ENCODE results near the gene NUP153.

Gene NUP153

DNA sequence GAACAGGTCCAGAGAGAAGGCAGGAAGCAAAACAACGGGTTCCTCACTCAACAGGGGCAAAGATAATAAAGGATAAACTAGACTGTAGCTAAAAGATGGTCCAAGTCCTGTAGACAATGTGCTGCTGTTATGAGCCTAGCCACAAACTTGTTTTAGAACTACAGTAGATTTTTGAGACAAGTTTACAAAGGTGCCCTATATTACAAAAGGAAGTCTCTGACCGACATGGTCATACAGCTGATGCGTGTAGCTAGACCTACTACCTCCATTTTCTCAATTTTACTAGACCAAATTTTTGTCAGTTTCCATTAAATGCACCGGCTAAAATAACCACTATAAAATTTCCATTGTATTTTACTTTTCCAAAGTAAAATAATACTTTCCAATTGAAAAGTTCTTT is 94.7 kb downstream of the NUP153 start:
- H3K27me3 ChIP-seq (replicated peaks; ENCODE audit: control insufficient read depth, insufficient read depth, low read length, poor library complexity, severe bottlenecking), result no peaks in the 10 kb centered on the region
- H3K4me1 ChIP-seq (ENCODE audit: control insufficient read depth, insufficient read depth, low read length, poor library complexity, severe bottlenecking), result no peaks in the 10 kb centered on the region
- H3K36me3 ChIP-seq (ENCODE audit: control insufficient read depth, insufficient read depth, low read length), result peaks cover 25% of the 10 kb centered on the region
- H3K4me3 ChIP-seq (ENCODE audit: insufficient read depth, low read depth, low read length, poor library complexity, severe bottlenecking), result no peak overlapping the region
- no peaks in the 10 kb centered on the region for H3K9me3 ChIP-seq (ENCODE audit: control insufficient read depth, low read length)
- no peak for DNase-seq
- no peak overlapping the region for H3K27ac ChIP-seq (ENCODE audit: insufficient read depth, low read length, poor library complexity, severe bottlenecking)

DNA sequence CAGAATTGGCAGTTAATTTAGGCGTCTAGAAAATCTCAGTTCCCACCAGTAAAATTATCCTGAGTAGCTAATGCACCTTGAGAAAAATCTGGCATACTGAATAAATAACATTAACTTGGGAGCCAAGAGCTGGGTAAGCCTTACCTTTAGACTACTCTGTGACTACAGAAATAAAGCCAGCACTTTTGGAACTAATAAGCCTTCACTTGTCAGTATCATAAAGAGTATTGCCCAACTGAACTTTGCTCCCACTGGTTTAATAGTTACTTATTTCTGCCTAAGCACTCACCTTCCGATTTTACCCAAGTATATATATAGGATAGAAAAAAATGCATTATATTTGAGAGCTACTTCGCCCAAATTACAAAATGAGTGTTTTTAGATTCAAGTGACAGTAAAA is 95.9 kb downstream of the NUP153 start:
- no peaks in the 10 kb centered on the region for H3K27me3 ChIP-seq (replicated peaks; ENCODE audit: control insufficient read depth, insufficient read depth, low read length, poor library complexity, severe bottlenecking)
- no peak overlapping the region for H3K4me3 ChIP-seq (ENCODE audit: insufficient read depth, low read depth, low read length, poor library complexity, severe bottlenecking)
- H3K9me3 ChIP-seq (ENCODE audit: control insufficient read depth, low read length), result no peaks in the 10 kb centered on the region
- no peak for DNase-seq
- H3K36me3 ChIP-seq (ENCODE audit: control insufficient read depth, insufficient read depth, low read length), result peaks cover 16% of the 10 kb centered on the region
- H3K27ac ChIP-seq (ENCODE audit: insufficient read depth, low read length, poor library complexity, severe bottlenecking), result no peak overlapping the region
- H3K4me1 ChIP-seq (ENCODE audit: control insufficient read depth, insufficient read depth, low read length, poor library complexity, severe bottlenecking), result no peaks in the 10 kb centered on the region

DNA sequence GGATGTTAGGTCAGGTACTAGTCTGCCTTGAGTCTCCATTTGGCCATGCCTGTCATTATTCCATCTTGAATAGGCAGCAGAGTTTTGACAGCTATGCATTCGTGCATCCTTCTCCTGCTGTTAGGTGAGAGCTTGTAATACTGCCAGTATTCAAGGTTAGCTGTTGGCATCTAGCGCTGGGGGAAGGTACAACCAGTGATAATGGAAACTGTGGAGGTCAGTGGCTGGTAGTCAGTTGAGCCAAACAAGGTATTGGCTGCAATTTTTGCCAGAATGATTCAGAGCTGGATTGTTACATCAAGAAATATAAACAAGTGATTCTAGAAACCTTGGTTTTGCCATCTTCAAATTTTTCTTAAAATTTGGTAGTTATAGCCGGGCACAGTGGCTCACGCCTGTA is 100.1 kb downstream of the NUP153 start:
- Histone ChIP-seq H3K9me3 (ENCODE audit: control insufficient read depth, low read length) (no peaks in the 10 kb centered on the region), H3K27me3 (replicated peaks; ENCODE audit: control insufficient read depth, insufficient read depth, low read length, poor library complexity, severe bottlenecking) (no peaks in the 10 kb centered on the region), H3K4me1 (ENCODE audit: control insufficient read depth, insufficient read depth, low read length, poor library complexity, severe bottlenecking) (peaks cover 4% of the 10 kb centered on the region), H3K27ac (ENCODE audit: insufficient read depth, low read length, poor library complexity, severe bottlenecking) (no peak overlapping the region), H3K36me3 (ENCODE audit: control insufficient read depth, insufficient read depth, low read length) (peaks cover 12% of the 10 kb centered on the region), H3K4me3 (ENCODE audit: insufficient read depth, low read depth, low read length, poor library complexity, severe bottlenecking) (no peak overlapping the region)
- DNase-seq, result no peak

DNA sequence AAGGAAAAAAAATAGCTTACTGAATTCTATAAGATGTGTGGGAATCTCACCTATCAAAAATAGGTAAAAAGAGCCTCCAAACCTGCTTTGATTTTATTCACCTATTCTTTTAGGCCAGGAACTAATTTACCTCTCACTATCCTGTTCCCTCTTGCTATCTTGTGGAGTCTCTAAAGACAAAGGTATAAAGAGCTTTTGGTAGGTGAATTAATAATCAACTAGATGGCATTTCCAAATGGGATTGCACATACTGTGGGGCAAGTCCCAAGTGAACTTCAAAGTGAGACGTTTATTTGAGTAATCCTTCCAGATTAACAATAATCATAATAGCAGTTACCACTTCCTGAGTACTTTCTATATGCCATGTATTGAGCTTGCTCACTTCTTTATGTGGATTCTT is 103.8 kb downstream of the NUP153 start:
- Histone ChIP-seq H3K27ac (ENCODE audit: insufficient read depth, low read length, poor library complexity, severe bottlenecking) (no peak overlapping the region), H3K9me3 (ENCODE audit: control insufficient read depth, low read length) (no peaks in the 10 kb centered on the region), H3K4me3 (ENCODE audit: insufficient read depth, low read depth, low read length, poor library complexity, severe bottlenecking) (no peak overlapping the region), H3K27me3 (replicated peaks; ENCODE audit: control insufficient read depth, insufficient read depth, low read length, poor library complexity, severe bottlenecking) (no peaks in the 10 kb centered on the region), H3K36me3 (ENCODE audit: control insufficient read depth, insufficient read depth, low read length) (peaks cover 9% of the 10 kb centered on the region), H3K4me1 (ENCODE audit: control insufficient read depth, insufficient read depth, low read length, poor library complexity, severe bottlenecking) (peaks cover 4% of the 10 kb centered on the region)
- DNase-seq, result no peak

DNA sequence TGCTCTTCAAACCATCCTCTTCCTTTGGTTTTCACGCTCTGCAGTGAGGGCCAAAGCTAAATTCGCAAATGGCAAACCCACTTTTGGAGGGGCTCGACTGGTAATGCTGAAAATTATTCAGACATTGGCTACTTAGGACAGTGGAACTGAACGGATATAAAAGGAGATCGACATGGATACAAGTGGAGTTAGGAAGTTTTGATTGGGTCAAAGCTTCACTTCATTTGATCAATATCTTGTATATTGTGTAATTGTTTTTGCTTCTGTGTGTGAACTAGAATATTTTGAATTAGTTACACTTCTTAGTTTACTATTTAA is 105.4 kb downstream of the NUP153 start:
- H3K27ac ChIP-seq (ENCODE audit: insufficient read depth, low read length, poor library complexity, severe bottlenecking), result peak overlapping the region; percentile 87
- no peak for DNase-seq
- H3K4me1 ChIP-seq (ENCODE audit: control insufficient read depth, insufficient read depth, low read length, poor library complexity, severe bottlenecking), result peaks cover 4% of the 10 kb centered on the region
- H3K27me3 ChIP-seq (replicated peaks; ENCODE audit: control insufficient read depth, insufficient read depth, low read length, poor library complexity, severe bottlenecking), result no peaks in the 10 kb centered on the region
- no peaks in the 10 kb centered on the region for H3K9me3 ChIP-seq (ENCODE audit: control insufficient read depth, low read length)
- peak overlapping the region; percentile 85 for H3K4me3 ChIP-seq (ENCODE audit: insufficient read depth, low read depth, low read length, poor library complexity, severe bottlenecking)
- peaks cover 4% of the 10 kb centered on the region for H3K36me3 ChIP-seq (ENCODE audit: control insufficient read depth, insufficient read depth, low read length)

DNA sequence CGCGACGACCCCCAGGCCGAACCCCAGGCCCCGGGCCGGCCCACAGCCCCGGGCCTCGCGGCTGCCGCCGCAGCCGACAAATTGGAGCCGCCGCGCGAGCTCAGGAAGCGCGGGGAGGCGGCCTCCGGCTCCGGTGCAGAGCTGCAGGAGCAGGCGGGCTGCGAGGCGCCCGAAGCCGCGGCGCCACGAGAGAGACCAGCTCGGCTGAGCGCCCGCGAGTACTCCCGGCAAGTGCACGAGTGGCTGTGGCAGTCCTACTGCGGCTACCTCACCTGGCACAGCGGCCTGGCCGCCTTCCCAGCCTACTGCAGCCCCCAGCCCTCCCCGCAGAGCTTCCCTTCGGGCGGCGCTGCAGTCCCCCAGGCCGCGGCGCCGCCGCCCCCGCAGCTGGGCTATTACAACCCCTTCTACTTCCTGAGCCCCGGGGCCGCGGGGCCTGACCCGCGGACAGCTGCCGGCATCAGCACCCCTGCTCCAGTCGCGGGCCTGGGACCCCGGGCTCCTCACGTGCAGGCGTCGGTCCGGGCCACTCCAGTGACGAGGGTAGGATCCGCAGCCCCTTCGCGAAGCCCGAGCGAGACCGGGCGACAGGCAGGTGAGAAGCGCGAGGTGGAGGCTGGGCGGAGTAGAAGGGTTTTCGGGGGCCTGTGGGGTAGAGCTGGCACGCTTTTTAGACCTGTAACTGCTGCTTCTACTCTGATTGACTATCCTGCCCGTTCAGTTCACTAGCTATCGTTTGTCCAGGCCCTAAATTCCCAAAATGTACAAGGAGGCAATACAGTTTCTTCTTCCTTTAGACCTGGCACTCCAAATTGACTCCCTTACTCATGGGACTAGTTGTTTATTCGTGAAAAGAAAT is 106.0 kb downstream of the NUP153 start:
- no peaks in the 10 kb centered on the region for H3K27me3 ChIP-seq (replicated peaks; ENCODE audit: control insufficient read depth, insufficient read depth, low read length, poor library complexity, severe bottlenecking)
- peak; percentile 8 to 22 (median 20) for DNase-seq
- peaks cover 4% of the 10 kb centered on the region for H3K36me3 ChIP-seq (ENCODE audit: control insufficient read depth, insufficient read depth, low read length)
- H3K4me3 ChIP-seq (ENCODE audit: insufficient read depth, low read depth, low read length, poor library complexity, severe bottlenecking), result peak overlapping the region; percentile 85
- H3K27ac ChIP-seq (ENCODE audit: insufficient read depth, low read length, poor library complexity, severe bottlenecking), result peak overlapping the region; percentile 87
- peaks cover 4% of the 10 kb centered on the region for H3K4me1 ChIP-seq (ENCODE audit: control insufficient read depth, insufficient read depth, low read length, poor library complexity, severe bottlenecking)
- no peaks in the 10 kb centered on the region for H3K9me3 ChIP-seq (ENCODE audit: control insufficient read depth, low read length)

DNA sequence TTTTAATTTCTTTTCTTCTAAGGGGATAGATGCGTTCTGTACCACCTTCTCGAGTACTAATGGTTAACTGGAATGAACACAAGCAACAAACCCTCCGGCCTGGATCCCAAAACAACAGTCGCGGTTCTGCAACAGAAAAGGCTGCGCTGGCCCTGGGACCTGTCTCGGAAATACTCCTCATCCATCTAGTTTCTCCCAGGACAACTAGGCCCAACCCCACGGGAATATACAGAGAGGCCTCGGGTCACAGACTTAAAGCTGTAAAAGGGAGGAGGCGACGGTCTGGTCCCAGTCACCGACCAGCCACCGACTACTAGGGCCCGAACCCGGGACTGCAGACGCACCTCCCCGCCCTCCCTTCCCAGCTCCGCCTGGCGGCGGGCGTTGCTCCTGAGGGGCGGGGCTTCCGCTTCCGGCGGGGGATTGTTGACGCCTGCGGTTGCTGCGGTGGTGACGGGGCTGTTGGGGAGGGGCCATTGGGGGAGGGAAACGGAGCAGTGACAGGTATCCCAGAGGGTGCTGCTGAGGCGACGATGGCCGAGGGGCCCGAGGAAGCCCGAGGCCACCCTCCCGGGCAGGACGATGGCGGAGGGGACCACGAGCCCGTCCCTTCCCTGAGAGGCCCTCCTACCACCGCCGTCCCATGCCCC is 106.7 kb downstream of the NUP153 start, which contains the start of gene FAM8A1:
Gene FAM8A1 (plus strand): TSS at position 426 of the 650 bp plus-strand sequence. CDS start 108 bp downstream, at position 534.
- no peaks in the 10 kb centered on the region for H3K9me3 ChIP-seq (ENCODE audit: control insufficient read depth, low read length)
- peaks cover 4% of the 10 kb centered on the region for H3K4me1 ChIP-seq (ENCODE audit: control insufficient read depth, insufficient read depth, low read length, poor library complexity, severe bottlenecking)
- H3K36me3 ChIP-seq (ENCODE audit: control insufficient read depth, insufficient read depth, low read length), result peaks cover 4% of the 10 kb centered on the region
- peak within 1 kb of the TSS; percentile 85 for H3K4me3 ChIP-seq (ENCODE audit: insufficient read depth, low read depth, low read length, poor library complexity, severe bottlenecking)
- no peaks in the 10 kb centered on the region for H3K27me3 ChIP-seq (replicated peaks; ENCODE audit: control insufficient read depth, insufficient read depth, low read length, poor library complexity, severe bottlenecking)
- H3K27ac ChIP-seq (ENCODE audit: insufficient read depth, low read length, poor library complexity, severe bottlenecking), result peak within 1 kb of the TSS; percentile 87
- peak; percentile 88 to 92 (median 92) for DNase-seq

DNA sequence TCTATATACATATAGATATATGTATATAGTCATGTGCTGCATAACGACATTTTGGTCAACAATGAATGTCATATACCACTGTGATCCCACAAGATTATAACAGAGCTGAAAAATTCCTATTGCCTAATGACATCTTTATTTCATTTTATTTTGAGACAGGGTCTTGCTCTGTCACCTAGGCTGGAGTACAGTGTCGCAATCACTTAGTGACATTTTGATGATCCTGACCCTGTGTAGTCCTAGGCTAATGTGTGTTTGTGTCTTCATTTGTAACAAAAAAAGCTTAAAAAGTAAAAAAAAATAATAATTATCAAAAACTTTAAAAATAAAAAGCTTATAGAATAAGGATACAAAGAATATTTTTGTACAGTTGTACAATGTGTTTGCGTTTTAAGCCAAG is 110.6 kb downstream of the NUP153 start:
- Histone ChIP-seq H3K4me3 (ENCODE audit: insufficient read depth, low read depth, low read length, poor library complexity, severe bottlenecking) (no peak overlapping the region), H3K27me3 (replicated peaks; ENCODE audit: control insufficient read depth, insufficient read depth, low read length, poor library complexity, severe bottlenecking) (no peaks in the 10 kb centered on the region), H3K36me3 (ENCODE audit: control insufficient read depth, insufficient read depth, low read length) (no peaks in the 10 kb centered on the region), H3K9me3 (ENCODE audit: control insufficient read depth, low read length) (no peaks in the 10 kb centered on the region), H3K4me1 (ENCODE audit: control insufficient read depth, insufficient read depth, low read length, poor library complexity, severe bottlenecking) (no peaks in the 10 kb centered on the region), H3K27ac (ENCODE audit: insufficient read depth, low read length, poor library complexity, severe bottlenecking) (no peak overlapping the region)
- no peak for DNase-seq

DNA sequence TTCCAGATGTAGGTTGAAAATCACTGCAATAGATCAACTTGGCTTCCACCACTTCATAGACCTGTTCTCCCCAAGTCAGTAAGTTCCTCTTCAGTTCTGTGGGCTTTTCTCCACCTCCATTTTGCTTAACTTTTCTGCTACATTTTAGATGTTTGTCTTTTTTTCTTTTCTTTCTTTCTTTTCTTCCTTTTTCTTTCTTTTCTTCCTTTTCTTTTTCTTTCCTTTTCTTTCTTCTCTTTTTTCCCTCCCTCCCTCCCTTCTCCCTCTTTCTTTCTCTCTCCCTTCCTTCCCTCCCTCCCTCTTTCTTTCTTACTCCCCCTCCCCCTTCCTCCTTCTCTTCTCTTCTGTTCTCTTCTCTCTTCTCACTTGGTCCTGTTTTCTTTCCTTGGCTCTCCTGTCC is 113.5 kb downstream of the NUP153 start:
- Histone ChIP-seq H3K27me3 (replicated peaks; ENCODE audit: control insufficient read depth, insufficient read depth, low read length, poor library complexity, severe bottlenecking) (no peaks in the 10 kb centered on the region), H3K4me1 (ENCODE audit: control insufficient read depth, insufficient read depth, low read length, poor library complexity, severe bottlenecking) (no peaks in the 10 kb centered on the region), H3K27ac (ENCODE audit: insufficient read depth, low read length, poor library complexity, severe bottlenecking) (no peak overlapping the region), H3K4me3 (ENCODE audit: insufficient read depth, low read depth, low read length, poor library complexity, severe bottlenecking) (no peak overlapping the region), H3K36me3 (ENCODE audit: control insufficient read depth, insufficient read depth, low read length) (no peaks in the 10 kb centered on the region), H3K9me3 (ENCODE audit: control insufficient read depth, low read length) (no peaks in the 10 kb centered on the region)
- DNase-seq, result no peak

DNA sequence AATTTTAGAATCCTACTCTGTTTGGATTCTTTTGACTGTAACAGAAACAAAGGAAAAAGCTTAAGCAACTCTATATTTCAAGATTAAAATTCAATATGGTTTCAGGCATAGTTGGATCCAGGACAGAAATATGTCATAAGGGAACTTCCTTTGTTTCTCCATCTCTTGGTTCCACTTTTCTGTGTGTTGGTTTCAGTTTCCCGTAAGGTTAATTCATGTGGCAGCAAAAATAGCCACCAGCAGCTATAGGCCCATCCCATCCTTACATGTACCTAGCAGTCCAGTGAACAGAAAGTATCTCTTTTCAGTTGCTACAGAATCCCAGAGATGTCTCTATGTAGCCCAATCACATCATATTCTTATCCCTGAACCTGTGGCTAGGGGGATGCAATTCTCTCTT is 115.4 kb downstream of the NUP153 start:
- Histone ChIP-seq H3K36me3 (ENCODE audit: control insufficient read depth, insufficient read depth, low read length) (no peaks in the 10 kb centered on the region), H3K27ac (ENCODE audit: insufficient read depth, low read length, poor library complexity, severe bottlenecking) (no peak overlapping the region), H3K9me3 (ENCODE audit: control insufficient read depth, low read length) (no peaks in the 10 kb centered on the region), H3K27me3 (replicated peaks; ENCODE audit: control insufficient read depth, insufficient read depth, low read length, poor library complexity, severe bottlenecking) (no peaks in the 10 kb centered on the region), H3K4me1 (ENCODE audit: control insufficient read depth, insufficient read depth, low read length, poor library complexity, severe bottlenecking) (no peaks in the 10 kb centered on the region), H3K4me3 (ENCODE audit: insufficient read depth, low read depth, low read length, poor library complexity, severe bottlenecking) (no peak overlapping the region)
- no peak for DNase-seq

Measured in effector memory CD4-positive, alpha-beta T cell (primary cell).